Stimulated activated effector memory CD8-positive, alpha-beta T cell treated with anti-CD3 and anti-CD28 coated beads, Interleukin-12 subunit alpha, Interleukin-12 subunit beta, amount 100 ng/mL, for 72 hours (primary cell): Measurements from ENCODE around the gene PLXDC2.
A peak's percentile ranks its signal among the peaks of the same experiment; 100 is the strongest.

Source experiments
- ATAC-seq: fragments of 150-1000 bp; cut with Tn5 transposase; 2 replicates; pipeline ENCODE4 v1.10.0; 2021
- DNase-seq, 2 donors: peaks; one replicate each; pipeline ENCODE4 v3.0.0; 2021 to 2022; ENCODE audit warnings: low spot score in 2 of 2
- H3K27ac Mint-ChIP-seq: one replicate; pipeline ENCODE4 v1.8.0; 2022; ENCODE audit warnings: mild to moderate bottlenecking, mixed read lengths
- H3K36me3 Mint-ChIP-seq: one replicate; pipeline ENCODE4 v1.8.0; 2022; ENCODE audit warnings: mild to moderate bottlenecking, mixed read lengths
- H3K4me1 Mint-ChIP-seq: one replicate; pipeline ENCODE4 v1.8.0; 2022; ENCODE audit warnings: mixed read lengths
- H3K4me3 Mint-ChIP-seq: one replicate; pipeline ENCODE4 v1.8.0; 2022; ENCODE audit warnings: mild to moderate bottlenecking, mixed read lengths
- H3K9me3 Mint-ChIP-seq: one replicate; pipeline ENCODE4 v1.8.0; 2022; ENCODE audit warnings: mixed read lengths

Gene PLXDC2

GRCh38 chr10:19869370-19869769 is 53.1 kb downstream of the PLXDC2 start:
- Mint-ChIP-seq H3K4me3 (no peak overlapping the region), H3K36me3 (no peaks in the 10 kb centered on the region), H3K27ac (no peak overlapping the region), H3K4me1 (no peaks in the 10 kb centered on the region), H3K9me3 (peaks cover 22% of the 10 kb centered on the region)
- DNase-seq: no peak
- no peak for ATAC-seq

GRCh38 chr10:19872504-19873271 is 56.5 kb downstream of the PLXDC2 start:
- Mint-ChIP-seq H3K27ac (no peak overlapping the region), H3K9me3 (peaks cover 11% of the 10 kb centered on the region), H3K4me1 (no peaks in the 10 kb centered on the region), H3K4me3 (no peak overlapping the region), H3K36me3 (no peaks in the 10 kb centered on the region)
- DNase-seq (no peak), ATAC-seq (no peak)

DNA sequence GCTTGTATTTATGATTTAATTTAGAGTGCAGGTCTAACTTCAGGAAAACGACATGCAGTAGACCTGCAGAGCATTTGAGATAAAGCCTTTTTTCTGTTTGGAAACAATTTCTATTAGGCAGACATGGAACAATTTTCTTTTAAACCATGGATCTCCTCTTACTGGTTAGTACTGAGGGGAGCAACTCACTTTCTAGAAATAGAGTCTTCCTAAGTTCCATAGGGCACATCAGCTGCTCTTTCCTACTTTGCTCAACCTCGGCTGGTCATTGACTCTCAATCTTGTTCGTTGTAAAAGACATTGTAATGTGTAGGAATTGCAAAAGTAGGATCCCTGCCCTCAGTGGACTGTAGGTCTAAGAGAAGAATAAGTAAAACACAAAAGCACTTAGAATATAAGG is 58.0 kb downstream of the PLXDC2 start:
- Mint-ChIP-seq H3K36me3 (no peaks in the 10 kb centered on the region), H3K4me3 (no peak overlapping the region), H3K27ac (no peak overlapping the region), H3K9me3 (peaks cover 11% of the 10 kb centered on the region), H3K4me1 (no peaks in the 10 kb centered on the region)
- no peak for DNase-seq
- no peak for ATAC-seq

GRCh38 chr10:19874791-19875190 is 58.6 kb downstream of the PLXDC2 start:
- H3K36me3 Mint-ChIP-seq: no peaks in the 10 kb centered on the region
- H3K9me3 Mint-ChIP-seq: peaks cover 13% of the 10 kb centered on the region
- no peak overlapping the region for H3K4me3 Mint-ChIP-seq
- no peak for DNase-seq
- no peak for ATAC-seq
- H3K27ac Mint-ChIP-seq: no peak overlapping the region
- H3K4me1 Mint-ChIP-seq: no peaks in the 10 kb centered on the region

DNA sequence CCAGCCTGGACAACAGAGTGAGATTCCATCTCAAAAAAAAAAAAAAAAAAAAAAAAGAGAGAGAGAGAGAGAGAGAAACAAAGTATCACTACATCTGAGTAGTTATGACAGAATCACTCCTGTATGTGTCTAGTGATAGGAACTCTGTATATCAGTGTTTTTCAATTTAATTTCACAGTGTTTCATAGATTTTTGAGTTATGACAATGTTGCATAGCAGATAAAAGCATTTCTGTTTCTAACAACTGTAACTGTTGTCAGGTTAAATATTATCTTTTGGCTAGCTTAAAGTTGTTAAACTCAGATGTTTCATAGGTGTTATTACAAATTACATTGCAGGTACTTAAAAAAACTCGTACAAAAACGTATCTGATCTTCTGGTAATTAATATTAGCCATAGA is 60.3 kb downstream of the PLXDC2 start:
- Mint-ChIP-seq H3K36me3 (no peaks in the 10 kb centered on the region), H3K4me3 (no peak overlapping the region), H3K9me3 (peaks cover 10% of the 10 kb centered on the region), H3K4me1 (no peaks in the 10 kb centered on the region), H3K27ac (no peak overlapping the region)
- ATAC-seq: no peak
- no peak for DNase-seq

GRCh38 chr10:19877466-19878255 is 61.4 kb downstream of the PLXDC2 start:
- Mint-ChIP-seq H3K4me1 (no peaks in the 10 kb centered on the region), H3K36me3 (no peaks in the 10 kb centered on the region), H3K4me3 (no peak overlapping the region), H3K9me3 (peaks cover 11% of the 10 kb centered on the region), H3K27ac (no peak overlapping the region)
- ATAC-seq (no peak), DNase-seq (no peak)

GRCh38 chr10:19882621-19883020 is 66.4 kb downstream of the PLXDC2 start:
- H3K4me1 Mint-ChIP-seq: no peaks in the 10 kb centered on the region
- H3K4me3 Mint-ChIP-seq: no peak overlapping the region
- H3K36me3 Mint-ChIP-seq: no peaks in the 10 kb centered on the region
- no peak overlapping the region for H3K27ac Mint-ChIP-seq
- H3K9me3 Mint-ChIP-seq: peaks cover 9% of the 10 kb centered on the region
- ATAC-seq: no peak
- DNase-seq: no peak

DNA sequence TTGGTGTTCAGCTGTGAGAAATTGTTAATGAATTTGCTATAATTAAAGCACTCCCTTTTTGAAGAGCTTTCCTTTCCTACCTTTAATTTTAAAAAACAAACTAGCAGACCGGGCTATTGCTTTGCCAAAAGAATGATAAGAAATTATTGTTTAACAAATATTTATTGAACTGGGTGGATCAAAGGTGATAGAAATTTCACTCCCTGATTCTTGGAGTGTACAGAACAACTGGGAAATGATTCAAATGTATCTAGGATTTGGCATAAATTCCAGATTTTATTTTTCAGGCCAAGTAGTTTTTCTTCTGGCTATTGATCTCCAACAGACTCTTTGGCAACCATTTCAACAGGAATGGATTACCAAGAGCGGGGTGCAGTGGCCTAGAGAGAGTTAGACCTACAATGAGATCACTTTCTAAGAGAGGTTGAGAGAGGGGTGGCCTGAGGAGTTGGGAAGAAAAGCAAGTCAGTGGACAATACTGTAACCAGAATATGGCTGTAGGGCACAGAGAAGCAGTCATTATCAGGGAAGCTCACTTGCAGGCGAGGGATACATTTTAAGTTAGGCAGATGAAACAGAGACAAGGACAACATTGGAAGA is 71.9 kb downstream of the PLXDC2 start:
- Mint-ChIP-seq H3K27ac (no peak overlapping the region), H3K4me3 (no peak overlapping the region), H3K4me1 (no peaks in the 10 kb centered on the region), H3K9me3 (peaks cover 6% of the 10 kb centered on the region), H3K36me3 (no peaks in the 10 kb centered on the region)
- DNase-seq (no peak), ATAC-seq (no peak)

GRCh38 chr10:19889256-19889655 is 73.0 kb downstream of the PLXDC2 start:
- H3K36me3 Mint-ChIP-seq: no peaks in the 10 kb centered on the region
- H3K27ac Mint-ChIP-seq: no peak overlapping the region
- peaks cover 6% of the 10 kb centered on the region for H3K9me3 Mint-ChIP-seq
- H3K4me1 Mint-ChIP-seq: no peaks in the 10 kb centered on the region
- no peak for ATAC-seq
- no peak overlapping the region for H3K4me3 Mint-ChIP-seq
- no peak for DNase-seq

GRCh38 chr10:19891429-19891828 is 75.2 kb downstream of the PLXDC2 start:
- Mint-ChIP-seq H3K36me3 (no peaks in the 10 kb centered on the region), H3K4me1 (no peaks in the 10 kb centered on the region), H3K27ac (no peak overlapping the region), H3K9me3 (peaks cover 6% of the 10 kb centered on the region), H3K4me3 (no peak overlapping the region)
- ATAC-seq (no peak), DNase-seq (no peak)

- Mint-ChIP-seq H3K4me3 (no peak overlapping the region), H3K27ac (no peak overlapping the region), H3K36me3 (no peaks in the 10 kb centered on the region), H3K4me1 (no peaks in the 10 kb centered on the region), H3K9me3 (peaks cover 11% of the 10 kb centered on the region)
- DNase-seq (no peak), ATAC-seq (no peak)
These were observed 76.0 kb downstream of the PLXDC2 start for GRCh38 chr10:19892270-19892669.

DNA sequence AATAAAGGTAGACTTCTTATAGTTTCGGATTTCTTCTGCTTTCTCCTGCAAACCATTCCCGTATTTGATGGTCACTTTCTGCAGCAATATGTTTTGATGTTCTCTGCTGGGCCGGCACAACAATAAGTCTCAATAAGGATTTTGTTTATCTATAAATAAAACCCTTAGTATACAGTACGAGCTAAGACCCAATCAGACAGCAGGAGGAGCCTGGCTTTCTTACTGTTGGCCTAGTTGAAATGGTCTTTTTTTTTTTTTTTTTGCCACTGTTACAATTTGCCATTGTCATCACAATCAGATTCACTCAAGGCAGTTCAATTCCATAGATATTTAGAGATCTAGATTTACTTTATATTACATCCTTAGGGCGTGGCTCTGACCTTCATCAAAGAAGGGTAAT is 76.4 kb downstream of the PLXDC2 start:
- H3K4me3 Mint-ChIP-seq: no peak overlapping the region
- DNase-seq: no peak
- no peaks in the 10 kb centered on the region for H3K4me1 Mint-ChIP-seq
- no peak for ATAC-seq
- peaks cover 11% of the 10 kb centered on the region for H3K9me3 Mint-ChIP-seq
- H3K36me3 Mint-ChIP-seq: no peaks in the 10 kb centered on the region
- H3K27ac Mint-ChIP-seq: no peak overlapping the region

DNA sequence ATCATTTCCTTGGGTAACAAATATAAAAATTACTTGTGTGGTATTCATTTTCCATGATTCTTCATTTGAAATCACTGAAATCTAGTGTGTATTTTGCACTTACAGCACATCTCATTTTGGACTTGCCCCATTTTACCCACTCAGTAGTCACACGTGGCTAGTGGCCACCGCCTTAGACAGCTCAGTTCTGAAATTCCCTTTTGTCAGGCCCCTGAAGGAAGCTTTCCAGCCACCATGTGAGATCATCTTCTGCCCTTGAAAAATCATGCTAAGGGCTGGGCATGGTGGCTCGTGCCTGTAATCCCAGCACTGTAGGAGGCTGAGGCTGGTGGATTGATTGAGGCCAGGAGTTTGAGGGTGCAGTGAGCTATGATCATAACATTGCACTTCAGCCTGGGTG is 79.3 kb downstream of the PLXDC2 start:
- DNase-seq (no peak), ATAC-seq (peak; percentile 49)
- Mint-ChIP-seq H3K36me3 (no peaks in the 10 kb centered on the region), H3K4me3 (no peak overlapping the region), H3K4me1 (no peaks in the 10 kb centered on the region), H3K9me3 (peaks cover 9% of the 10 kb centered on the region), H3K27ac (no peak overlapping the region)

GRCh38 chr10:19902456-19902855 is 86.2 kb downstream of the PLXDC2 start:
- H3K4me1 Mint-ChIP-seq: no peaks in the 10 kb centered on the region
- H3K4me3 Mint-ChIP-seq: no peak overlapping the region

GRCh38 chr10:19904202-19904661 is 88.0 kb downstream of the PLXDC2 start:
- Mint-ChIP-seq H3K27ac (no peak overlapping the region), H3K9me3 (peaks cover 18% of the 10 kb centered on the region), H3K4me1 (no peaks in the 10 kb centered on the region), H3K4me3 (no peak overlapping the region), H3K36me3 (no peaks in the 10 kb centered on the region)
- peak; percentile 63 for ATAC-seq
- no peak for DNase-seq

More at GRCh38 chr10:19902456-19902855, 86.2 kb downstream of the PLXDC2 start:
- Mint-ChIP-seq H3K36me3 (no peaks in the 10 kb centered on the region), H3K9me3 (peaks cover 18% of the 10 kb centered on the region), H3K27ac (no peak overlapping the region)
- ATAC-seq: no peak
- no peak for DNase-seq
